A549 treated with AZD2906 at 1 μM for 4 hours (cell line): ENCODE data around the gene CNKSR2. TPM values are rescaled to one million over a fixed set of nuclear protein-coding genes. Genes with fewer than 3 reads are reported as not detected.

Source experiments
- total RNA-seq: library from RNA; stranded (reverse); fragments of 200-300 nt; extraction: Qiagen RNA extraction; gene quantifications from 5 replicates; pipeline ENCODE4 v1.2.3, GENCODE V29; 2022

The CNKSR2 gene
- 1.6 to 2.6 TPM (median 2.1 TPM) in 5 replicates for total RNA-seq

GRCh38 chrX:21374163-21374993 lies at the start of gene CNKSR2:
TSS of gene CNKSR2 (plus strand) at chrX:21374418. CDS start at chrX:21374898, 480 bp downstream.

GRCh38 chrX:21658152-21658737 lies 284.0 kb downstream of the CNKSR2 start, which contains the start of gene KLHL34:
TSS of gene KLHL34 (minus strand) at chrX:21658330. CDS start at chrX:21657788, 542 bp downstream.

